Vagina (tissue), 2 donors: ENCODE data around the gene CPNE6. TPM values are rescaled to one million over a fixed set of nuclear protein-coding genes. Genes with fewer than 3 reads are reported as not detected.

Experiments
- DNase-seq, 2 donors: peaks; one replicate each; pipeline ENCODE4 v3.0.0-alpha.2; 2017; ENCODE audit errors: extremely low spot score in 2 of 2
- H3K27ac ChIP-seq: fragments of 200-600 bp; sonication (generic); one replicate; pipeline ENCODE4 v1.5.1; 2019
- H3K27me3 ChIP-seq: fragments of 200-600 bp; sonication (generic); one replicate; pipeline ENCODE4 v1.5.1; 2019
- H3K36me3 ChIP-seq, 2 donors: fragments of 200-600 bp; sonication (generic); one replicate each; pipeline ENCODE4 v1.5.1; 2017 to 2019
- H3K4me1 ChIP-seq: fragments of 200-600 bp; sonication (generic); one replicate; pipeline ENCODE4 v1.5.1; 2019
- H3K4me3 ChIP-seq, 2 donors: fragments of 200-600 bp; sonication (generic); 1 replicate in 1 of 2; 2 replicates in 1 of 2; pipeline ENCODE4 v1.5.1; 2016 to 2019
- H3K9me3 ChIP-seq: fragments of 200-600 bp; sonication (generic); one replicate; pipeline ENCODE4 v1.5.1; 2019
- CTCF ChIP-seq, 3 experiments: fragments of 450-650 bp in 2 of 3; fragments of 200-600 bp in 1 of 3; sonication (generic) in 1 of 3; IDR thresholded peaks; one replicate each; pipeline ENCODE4 v1.5.1; 2017 to 2019; ENCODE audit warnings: antibody characterized with exemption in 3 of 3, mild to moderate bottlenecking in 2 of 3, moderate library complexity in 2 of 3
- POLR2A ChIP-seq, 2 donors: fragments of 450-650 bp; IDR thresholded peaks; one replicate each; pipeline ENCODE4 v1.6.1; 2017; ENCODE audit warnings: antibody characterized with exemption in 2 of 2, mild to moderate bottlenecking in 2 of 2, moderate library complexity in 2 of 2
- POLR2AphosphoS5 ChIP-seq, 2 donors: sonication (generic); formaldehyde crosslinking; IDR thresholded peaks; one replicate each; pipeline ENCODE4 v1.9.0; 2017; ENCODE audit warnings: antibody characterized with exemption in 2 of 2, mild to moderate bottlenecking in 2 of 2, low read depth in 1 of 2; ENCODE audit not compliant: insufficient read depth in 1 of 2
- intact Hi-C: fragments of 100-400 bp; cut with DNase I; formaldehyde crosslinking; loops from one replicate; pipeline ENCODE4 v1.15.1; 2023
- total RNA-seq: library from RNA; depleted of rRNA; stranded (reverse); fragments of >200 nt; gene quantifications from one replicate; pipeline ENCODE4 v1.2.3, GENCODE V29; 2016

The CPNE6 gene
- total RNA-seq, 1 donor from 2014 or later: not detected

- peaks cover 0 to 18% of the 10 kb centered on the region in 2 donors for H3K36me3 ChIP-seq
- no peak for DNase-seq
- no peak for TF ChIP-seq POLR2AphosphoS5 (IDR thresholded peaks at IDR 0.05; ENCODE audit: insufficient read depth in 1 of 2, low read depth in 1 of 2)
- no peak for TF ChIP-seq CTCF (IDR thresholded peaks at IDR 0.05)
- TF ChIP-seq POLR2A (IDR thresholded peaks at IDR 0.05): no peak
- H3K9me3 ChIP-seq: no peaks in the 10 kb centered on the region
- H3K4me3 ChIP-seq: no peak overlapping the region
- intact Hi-C loops: no loop called here
- no peaks in the 10 kb centered on the region for H3K4me1 ChIP-seq
- no peaks in the 10 kb centered on the region for H3K27me3 ChIP-seq
- H3K27ac ChIP-seq: no peak overlapping the region
Measured at GRCh38 chr14:24126939-24127338, 55.6 kb downstream of the CPNE6 start.

GRCh38 chr14:24127673-24128072, 56.3 kb downstream of the CPNE6 start:
- TF ChIP-seq POLR2A (IDR thresholded peaks at IDR 0.05) (no peak), CTCF (IDR thresholded peaks at IDR 0.05) (no peak), POLR2AphosphoS5 (IDR thresholded peaks at IDR 0.05; ENCODE audit: insufficient read depth in 1 of 2, low read depth in 1 of 2) (no peak)
- no peaks in the 10 kb centered on the region for H3K4me1 ChIP-seq
- no peaks in the 10 kb centered on the region for H3K9me3 ChIP-seq
- intact Hi-C loops: no loop called here
- H3K27me3 ChIP-seq: no peaks in the 10 kb centered on the region
- H3K4me3 ChIP-seq: no peak overlapping the region
- no peak for DNase-seq
- H3K27ac ChIP-seq: no peak overlapping the region
- peaks cover 0 to 10% of the 10 kb centered on the region in 2 donors for H3K36me3 ChIP-seq

Other genes starting within 250 kb of the CPNE6 start
- 21.4 TPM for gene DHRS4, start 117.8 kb upstream of the CPNE6 start, total RNA-seq
- 16.7 TPM for gene DHRS4L2, start 82.6 kb upstream of the CPNE6 start, total RNA-seq
- 1.2 TPM for gene CARMIL3, start 19.6 kb upstream of the CPNE6 start, total RNA-seq
- gene PCK2, start 22.7 kb downstream of the CPNE6 start, total RNA-seq: 18.7 TPM
- 75.6 TPM for gene DCAF11, start 43.2 kb downstream of the CPNE6 start, total RNA-seq
- gene NRL, start 43.4 kb downstream of the CPNE6 start, total RNA-seq: 1.2 TPM
- gene FITM1, start 59.1 kb downstream of the CPNE6 start, total RNA-seq: not detected
- gene PSME1, start 64.6 kb downstream of the CPNE6 start, total RNA-seq: 118 TPM
- 23.8 TPM for gene EMC9, start 70.0 kb downstream of the CPNE6 start, total RNA-seq
- 131 TPM for gene PSME2, start 75.0 kb downstream of the CPNE6 start, total RNA-seq
- gene RNF31, start 75.9 kb downstream of the CPNE6 start, total RNA-seq: 87.9 TPM
- gene IRF9, start 89.7 kb downstream of the CPNE6 start, total RNA-seq: 55.0 TPM
- gene REC8, start 100.5 kb downstream of the CPNE6 start, total RNA-seq: 5.9 TPM
- gene IPO4, start 117.3 kb downstream of the CPNE6 start, total RNA-seq: 28.5 TPM
- 37.3 TPM for gene TM9SF1, start 123.9 kb downstream of the CPNE6 start, total RNA-seq
- 0.74 TPM for gene TSSK4, start 134.1 kb downstream of the CPNE6 start, total RNA-seq
- gene CHMP4A, start 141.9 kb downstream of the CPNE6 start, total RNA-seq: 37.6 TPM
- 32.7 TPM for gene MDP1, start 144.5 kb downstream of the CPNE6 start, total RNA-seq
- gene NEDD8, start 160.8 kb downstream of the CPNE6 start, total RNA-seq: 140 TPM
- 35.6 TPM for gene GMPR2, start 161.4 kb downstream of the CPNE6 start, total RNA-seq
- 64.1 TPM for gene TINF2, start 171.1 kb downstream of the CPNE6 start, total RNA-seq
- gene TGM1, start 191.6 kb downstream of the CPNE6 start, total RNA-seq: 269 TPM
- 43.5 TPM for gene RABGGTA, start 200.0 kb downstream of the CPNE6 start, total RNA-seq
- gene DHRS1, start 228.2 kb downstream of the CPNE6 start, total RNA-seq: 84.2 TPM
- 13.8 TPM for gene NOP9, start 228.3 kb downstream of the CPNE6 start, total RNA-seq
- 16.0 TPM for gene CIDEB, start 236.4 kb downstream of the CPNE6 start, total RNA-seq
- gene LTB4R2, start 238.6 kb downstream of the CPNE6 start, total RNA-seq: 66.5 TPM
- 35.1 TPM for gene LTB4R, start 239.9 kb downstream of the CPNE6 start, total RNA-seq